Activated CD8-positive, alpha-beta memory T cell treated with anti-CD3 and anti-CD28 coated beads, Interleukin-2, amount 10 ng/mL, durations not matched to agents 7 days and 5 days (primary cell): ENCODE data around the gene CATSPERZ. TPM values are rescaled to one million over a fixed set of nuclear protein-coding genes. Genes with fewer than 3 reads are reported as not detected.

Experiments used
- ATAC-seq: fragments of 150-1000 bp; cut with Tn5 transposase; one replicate; pipeline ENCODE4 v1.10.0; 2021; ENCODE audit warnings: moderate library complexity
- CTCF ChIA-PET: fragments of 350-600 bp; sonication (Branson Sonifier 250); formaldehyde crosslinking; loops from one replicate; lab custom pipeline; 2021; ENCODE audit warnings: antibody characterized with exemption; lab: Charles Lee
- DNase-seq: peaks from one replicate; pipeline ENCODE4 v3.0.0-alpha.2; 2020
- H3K27ac Mint-ChIP-seq: one replicate; pipeline ENCODE4 v1.8.0; 2021; ENCODE audit warnings: mild to moderate bottlenecking, mixed read lengths
- H3K27me3 Mint-ChIP-seq: one replicate; pipeline ENCODE4 v1.8.0; 2021; ENCODE audit warnings: mixed read lengths
- H3K36me3 Mint-ChIP-seq: one replicate; pipeline ENCODE4 v1.8.0; 2021; ENCODE audit warnings: mild to moderate bottlenecking, mixed read lengths
- H3K4me1 Mint-ChIP-seq: one replicate; pipeline ENCODE4 v1.8.0; 2021; ENCODE audit warnings: mixed read lengths
- H3K4me3 Mint-ChIP-seq: one replicate; pipeline ENCODE4 v1.8.0; 2021; ENCODE audit warnings: mild to moderate bottlenecking, moderate library complexity, mixed read lengths
- H3K9me3 Mint-ChIP-seq: one replicate; pipeline ENCODE4 v1.8.0; 2022; ENCODE audit warnings: low read depth, mixed read lengths
- total RNA-seq, 2 experiments: library from RNA; stranded (reverse); gene quantifications; one replicate each; pipeline ENCODE4 v1.2.3, GENCODE V29; 2021

CATSPERZ gene
- total RNA-seq: not detected

- H3K4me1 Mint-ChIP-seq: peaks cover 25% of the 10 kb centered on the region
- no peak within 1 kb of the TSS for H3K27ac Mint-ChIP-seq
- H3K36me3 Mint-ChIP-seq: no peaks in the 10 kb centered on the region
- peak within 1 kb of the TSS; percentile 47 for H3K4me3 Mint-ChIP-seq
- DNase-seq (no peak), ATAC-seq (no peak)
- H3K27me3 Mint-ChIP-seq: peaks cover 63% of the 10 kb centered on the region
- H3K9me3 Mint-ChIP-seq: no peaks in the 10 kb centered on the region
- CTCF ChIA-PET: interaction anchor here (0.8 to 7.2 kb wide), 20 partner anchors 13 to 300 kb away, joined by 3 to 188 read pairs (median 8); partner anchors contain the start of genes BAD, CCDC88B, FERMT3 and FKBP2
These were observed at the start of gene CATSPERZ for GRCh38 chr11:64299847-64300648. Gene CATSPERZ (plus strand): TSS chr11:64300358. CDS start chr11:64300411, 53 bp downstream.

GRCh38 chr11:64250415-64251015 is 49.6 kb upstream of the CATSPERZ start:
- H3K27ac Mint-ChIP-seq: no peak overlapping the region
- H3K4me3 Mint-ChIP-seq: peak overlapping the region; percentile 76
- peaks cover 2% of the 10 kb centered on the region for H3K36me3 Mint-ChIP-seq
- no peak for ATAC-seq
- no peaks in the 10 kb centered on the region for H3K27me3 Mint-ChIP-seq
- peaks cover 29% of the 10 kb centered on the region for H3K4me1 Mint-ChIP-seq
- no peaks in the 10 kb centered on the region for H3K9me3 Mint-ChIP-seq
- no peak for DNase-seq
- CTCF ChIA-PET: interaction anchor here (0.8 to 12.3 kb wide), 19 partner anchors 8 to 82 kb away, joined by 3 to 146 read pairs (median 7); partner anchors contain the start of genes BAD, CATSPERZ, ESRRA and FERMT3

- peak within 1 kb of the TSS; percentile 72 for H3K27ac Mint-ChIP-seq
- peaks cover 29% of the 10 kb centered on the region for H3K4me1 Mint-ChIP-seq
- no peaks in the 10 kb centered on the region for H3K9me3 Mint-ChIP-seq
- peak; percentile 68 for DNase-seq
- H3K4me3 Mint-ChIP-seq: peak within 1 kb of the TSS; percentile 89
- H3K36me3 Mint-ChIP-seq: peaks cover 2% of the 10 kb centered on the region
- ATAC-seq: peak; percentile 71
- CTCF ChIA-PET: interaction anchor here (0.8 to 12.3 kb wide), 18 partner anchors 9 to 81 kb away, joined by 3 to 146 read pairs (median 8); partner anchors contain the start of genes BAD, CATSPERZ, ESRRA and FERMT3
- no peaks in the 10 kb centered on the region for H3K27me3 Mint-ChIP-seq
These were observed 49.0 kb upstream of the CATSPERZ start, which contains the start of gene PLCB3 for GRCh38 chr11:64251016-64251752. Gene PLCB3 (plus strand): TSS chr11:64251530. CDS start chr11:64251650, 120 bp downstream.

GRCh38 chr11:64251753-64252002 is 48.5 kb upstream of the CATSPERZ start:
- Mint-ChIP-seq H3K36me3 (peaks cover 2% of the 10 kb centered on the region), H3K27me3 (no peaks in the 10 kb centered on the region), H3K9me3 (no peaks in the 10 kb centered on the region), H3K27ac (peak overlapping the region; percentile 69), H3K4me1 (peaks cover 29% of the 10 kb centered on the region), H3K4me3 (peak overlapping the region; percentile 89)
- CTCF ChIA-PET: interaction anchor here (1.0 to 12.3 kb wide), 13 partner anchors 9 to 81 kb away, joined by 4 to 146 read pairs (median 12); partner anchors contain the start of genes BAD, CATSPERZ, ESRRA and FERMT3
- no peak for ATAC-seq
- DNase-seq: no peak

- H3K27me3 Mint-ChIP-seq: no peaks in the 10 kb centered on the region
- H3K4me1 Mint-ChIP-seq: peaks cover 26% of the 10 kb centered on the region
- no peaks in the 10 kb centered on the region for H3K9me3 Mint-ChIP-seq
- H3K27ac Mint-ChIP-seq: peak overlapping the region; percentile 69
- CTCF ChIA-PET: interaction anchor here (0.6 to 12.3 kb wide), 13 partner anchors 8 to 536 kb away, joined by 3 to 146 read pairs (median 12); partner anchors contain the start of genes BAD, CATSPERZ, ESRRA and FERMT3
- peaks cover 2% of the 10 kb centered on the region for H3K36me3 Mint-ChIP-seq
- H3K4me3 Mint-ChIP-seq: peak overlapping the region; percentile 89
- ATAC-seq (no peak), DNase-seq (no peak)
These were observed 47.9 kb upstream of the CATSPERZ start for GRCh38 chr11:64252003-64252872.

GRCh38 chr11:64253043-64253442 is 47.1 kb upstream of the CATSPERZ start:
- ATAC-seq (no peak), DNase-seq (no peak)
- peaks cover 4% of the 10 kb centered on the region for H3K36me3 Mint-ChIP-seq
- CTCF ChIA-PET: interaction anchor here (1.1 to 4.7 kb wide), 6 partner anchors 11 to 48 kb away, joined by 5 to 68 read pairs (median 19); partner anchors contain the start of genes BAD, FKBP2 and GPR137
- no peaks in the 10 kb centered on the region for H3K9me3 Mint-ChIP-seq
- H3K27me3 Mint-ChIP-seq: no peaks in the 10 kb centered on the region
- H3K4me1 Mint-ChIP-seq: peaks cover 23% of the 10 kb centered on the region
- H3K27ac Mint-ChIP-seq: no peak overlapping the region
- H3K4me3 Mint-ChIP-seq: no peak overlapping the region

- no peak overlapping the region for H3K4me3 Mint-ChIP-seq
- CTCF ChIA-PET: interaction anchor here (0.9 to 1.9 kb wide), 4 partner anchors 13 to 49 kb away, joined by 4 to 7 read pairs (median 5); partner anchors contain the start of gene BAD
- ATAC-seq (no peak), DNase-seq (no peak)
- H3K4me1 Mint-ChIP-seq: peaks cover 21% of the 10 kb centered on the region
- H3K9me3 Mint-ChIP-seq: no peaks in the 10 kb centered on the region
- H3K27me3 Mint-ChIP-seq: no peaks in the 10 kb centered on the region
- peaks cover 4% of the 10 kb centered on the region for H3K36me3 Mint-ChIP-seq
- no peak overlapping the region for H3K27ac Mint-ChIP-seq
These were observed 46.7 kb upstream of the CATSPERZ start for GRCh38 chr11:64253481-64253880.

GRCh38 chr11:64254326-64254725 is 45.8 kb upstream of the CATSPERZ start:
- Mint-ChIP-seq H3K36me3 (peaks cover 5% of the 10 kb centered on the region), H3K27ac (no peak overlapping the region), H3K27me3 (no peaks in the 10 kb centered on the region), H3K9me3 (no peaks in the 10 kb centered on the region), H3K4me3 (no peak overlapping the region), H3K4me1 (peaks cover 24% of the 10 kb centered on the region)
- CTCF ChIA-PET: interaction anchor here (0.9 to 1.9 kb wide), 4 partner anchors 12 to 50 kb away, joined by 4 to 7 read pairs (median 5); partner anchors contain the start of gene BAD
- DNase-seq (no peak), ATAC-seq (no peak)

GRCh38 chr11:64255135-64256128 is 44.7 kb upstream of the CATSPERZ start:
- Mint-ChIP-seq H3K27me3 (no peaks in the 10 kb centered on the region), H3K4me3 (no peak overlapping the region), H3K4me1 (peaks cover 27% of the 10 kb centered on the region), H3K36me3 (peaks cover 9% of the 10 kb centered on the region), H3K27ac (no peak overlapping the region), H3K9me3 (no peaks in the 10 kb centered on the region)
- DNase-seq (no peak), ATAC-seq (no peak)
- CTCF ChIA-PET: interaction anchor here (1.0 to 1.6 kb wide), 4 partner anchors 11 to 51 kb away, joined by 3 to 7 read pairs (median 5); no protein-coding TSS in a partner anchor

- no peak for DNase-seq
- CTCF ChIA-PET: interaction anchor here (1.0 to 1.5 kb wide), 3 partner anchors 12 to 52 kb away, joined by 3 to 5 read pairs (median 5); no protein-coding TSS in a partner anchor
- H3K27me3 Mint-ChIP-seq: no peaks in the 10 kb centered on the region
- peaks cover 9% of the 10 kb centered on the region for H3K36me3 Mint-ChIP-seq
- no peak overlapping the region for H3K4me3 Mint-ChIP-seq
- ATAC-seq: no peak
- H3K27ac Mint-ChIP-seq: no peak overlapping the region
- peaks cover 25% of the 10 kb centered on the region for H3K4me1 Mint-ChIP-seq
- no peaks in the 10 kb centered on the region for H3K9me3 Mint-ChIP-seq
These were observed 43.9 kb upstream of the CATSPERZ start for GRCh38 chr11:64256300-64256699.

- Mint-ChIP-seq H3K4me3 (no peak overlapping the region), H3K27ac (no peak overlapping the region), H3K27me3 (no peaks in the 10 kb centered on the region), H3K36me3 (peaks cover 17% of the 10 kb centered on the region), H3K4me1 (peaks cover 19% of the 10 kb centered on the region), H3K9me3 (no peaks in the 10 kb centered on the region)
- DNase-seq (no peak), ATAC-seq (no peak)
- CTCF ChIA-PET: interaction anchor here (1.0 to 1.7 kb wide), 5 partner anchors 8 to 69 kb away, joined by 3 to 6 read pairs (median 3); partner anchors contain the start of gene FKBP2
These were observed 41.8 kb upstream of the CATSPERZ start for GRCh38 chr11:64258356-64258755.
